Heart left ventricle (tissue), 13 donors: ENCODE measurements around the gene RAP1GAP.

ENCODE experiments used
- CTCF ChIP-seq, 12 donors: fragments of 200-600 bp; sonication (generic) in 4 of 12; IDR thresholded peaks; one replicate each; pipeline versions ENCODE4 v1.5.0 to v1.8.0; 2018 to 2022; ENCODE audit warnings: antibody characterized with exemption in 12 of 12, mild to moderate bottlenecking in 5 of 12
- POLR2A ChIP-seq, 2 donors: fragments of 450-650 bp; IDR thresholded peaks; one replicate each; pipeline ENCODE4 v1.6.1; 2017; ENCODE audit warnings: antibody characterized with exemption in 2 of 2, mild to moderate bottlenecking in 2 of 2, moderate library complexity in 2 of 2
- donor health status: ischemic (EF 13 %, LVEDD 7.1; RV severe dilation, severe dysfunction).
- donor health status: DM: no; HTN: yes; CAD: no.
- donor health status: DM: no; HTN: no; CAD: no.
- donor health status: ischemic (EF 25% LVEDD 6.9; RV normal size, moderate dysfunction).
- donor health status: ischemic (EF 25% LVEDD 5.7; RV mildly dilated, moderate dysfunction).
- donor health status: ischemic (EF 35%, LVEDD 5.7; RV mildly dilated, moderate dysfunction).
- donor health status: nonischemic (EF 11% LVEDD 7.7; RV severe dilation, severe dysfunction).
- donor health status: DM: yes; HTN: yes; CAD: no.
- donor health status: PGD.
- donor health status: ischemic (EF 29% LVEDD 5.4; RV normal size, mild dysfunction).
- donor health status: nonischemic (EF 23%, LVEDD 6.1; RV moderate dilation, normal function).

DNA sequence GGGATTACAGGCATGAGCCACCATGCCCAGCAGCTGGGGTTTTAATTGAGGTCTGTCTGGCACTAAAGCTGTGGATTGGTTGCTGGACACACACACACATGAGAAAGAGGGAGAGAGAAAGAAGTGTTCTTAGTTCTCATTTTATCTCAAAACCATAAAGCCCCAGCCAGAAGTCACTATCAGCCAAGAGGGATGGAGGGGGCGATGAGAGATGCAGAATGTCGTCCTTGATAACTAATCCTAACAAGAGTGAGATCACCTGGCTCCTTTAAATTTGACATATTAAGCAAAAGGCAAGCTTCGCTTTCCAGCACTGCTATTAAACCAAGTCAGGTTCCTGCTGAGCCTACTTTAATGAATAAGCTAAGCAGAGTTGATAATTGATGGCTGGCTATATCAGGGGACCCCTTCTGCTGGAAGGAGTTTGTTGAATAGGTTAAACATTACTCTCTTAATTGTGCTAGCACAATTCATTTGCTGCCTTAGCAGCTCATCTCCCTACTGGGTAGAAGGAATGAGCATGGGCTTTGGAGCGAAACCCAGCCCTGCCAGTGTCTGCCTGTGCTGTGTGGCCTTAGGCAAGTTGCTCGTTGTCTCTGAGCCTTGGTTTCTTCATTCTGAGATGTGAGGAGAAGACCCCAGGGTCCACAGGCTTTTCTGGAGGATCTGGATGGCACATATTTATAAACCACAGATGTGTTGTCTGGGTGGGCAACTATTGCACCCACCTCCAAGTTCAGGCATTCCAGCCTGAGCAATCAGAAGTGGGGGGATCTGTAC lies 109.2 kb downstream of the RAP1GAP start:
- TF ChIP-seq CTCF (IDR thresholded peaks at IDR 0.05) (no peak), POLR2A (IDR thresholded peaks at IDR 0.05) (no peak)
